ENCODE results near the gene ZC3H12C. TPM values are rescaled to one million over a fixed set of nuclear protein-coding genes. Genes with fewer than 3 reads are reported as not detected.
"Not testable (repeated sequence)": the region's sequence is repeated elsewhere in the genome, so short reads cannot be mapped to it uniquely, and the experiment has no call there.

Gene ZC3H12C
- total RNA-seq, 1 experiment from 2014 or later: 6.7 TPM

DNA sequence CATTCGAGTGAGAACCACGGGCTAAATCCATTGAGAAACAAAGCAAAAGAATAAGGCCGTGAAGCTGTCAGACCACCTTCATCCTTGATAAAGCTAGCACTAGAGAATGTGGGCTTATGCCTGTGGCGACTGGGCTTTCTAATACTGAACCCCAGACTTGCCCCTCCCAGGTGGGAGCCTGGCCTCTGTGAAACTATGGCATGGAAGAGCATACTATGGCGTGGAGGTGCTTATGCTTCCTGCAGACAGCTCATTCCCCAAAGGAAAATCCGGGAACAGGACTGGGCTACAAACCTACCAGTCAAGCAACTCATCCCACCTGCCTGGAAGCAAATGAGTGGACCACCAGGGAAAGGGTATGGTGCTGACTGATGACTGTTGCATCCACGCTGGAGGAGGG lies 92.4 kb downstream of the ZC3H12C start:
- Histone ChIP-seq H3K4me3 (no peak overlapping the region), H3K36me3 (no peaks in the 10 kb centered on the region), H3K4me1 (no peaks in the 10 kb centered on the region), H3K9me3 (replicated peaks) (no peaks in the 10 kb centered on the region), H3K27me3 (no peaks in the 10 kb centered on the region), H3K27ac (no peak overlapping the region)
- no peak for DNase-seq

DNA sequence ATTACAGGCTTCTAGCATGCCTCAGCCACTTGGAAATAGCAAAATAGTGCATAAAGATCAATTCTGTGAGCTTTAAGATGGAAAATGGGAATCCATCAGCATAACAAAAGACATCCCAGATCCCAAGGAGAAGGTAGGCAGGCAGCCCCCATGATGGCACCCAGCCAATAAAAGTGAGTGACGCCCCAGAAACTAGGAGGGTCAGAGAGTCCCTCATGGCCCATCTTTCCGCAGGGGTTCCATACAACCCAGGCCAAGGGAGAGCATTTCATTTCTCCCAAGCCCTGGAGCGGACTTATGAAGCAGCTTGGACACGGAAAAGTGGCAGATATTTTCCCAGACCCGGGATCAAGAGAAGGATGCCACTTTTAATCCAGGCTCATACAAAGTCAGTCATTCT lies 93.3 kb downstream of the ZC3H12C start:
- H3K27me3 ChIP-seq: no peaks in the 10 kb centered on the region

DNA sequence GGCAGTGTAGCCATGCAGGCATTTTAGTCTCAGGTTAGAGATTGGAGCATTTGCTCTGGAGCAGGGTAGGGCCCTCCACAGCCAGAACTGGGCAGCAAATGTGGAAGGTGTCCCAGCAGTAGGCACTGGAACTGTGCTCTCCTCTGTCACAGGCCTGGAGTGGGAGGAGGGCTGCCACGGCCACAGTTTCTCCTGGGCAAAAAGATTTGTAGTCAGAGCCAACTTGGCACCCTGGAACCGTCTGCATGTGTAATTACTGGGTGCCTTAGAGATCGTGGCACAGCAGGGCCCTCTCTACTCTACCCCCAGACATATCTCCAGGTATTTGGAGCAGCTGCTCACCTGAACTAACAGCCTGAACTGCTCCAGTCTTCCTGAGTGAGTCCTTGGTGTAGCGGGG lies 93.7 kb downstream of the ZC3H12C start:
- Histone ChIP-seq H3K36me3 (no peaks in the 10 kb centered on the region), H3K4me1 (no peaks in the 10 kb centered on the region), H3K27ac (no peak overlapping the region), H3K4me3 (no peak overlapping the region), H3K27me3 (no peaks in the 10 kb centered on the region), H3K9me3 (replicated peaks) (no peaks in the 10 kb centered on the region)
- DNase-seq: no peak

More for the DNA sequence above, 93.3 kb downstream of the ZC3H12C start:
- Histone ChIP-seq H3K9me3 (replicated peaks) (no peaks in the 10 kb centered on the region), H3K36me3 (no peaks in the 10 kb centered on the region), H3K4me3 (no peak overlapping the region), H3K27ac (no peak overlapping the region), H3K4me1 (no peaks in the 10 kb centered on the region)
- DNase-seq: no peak

DNA sequence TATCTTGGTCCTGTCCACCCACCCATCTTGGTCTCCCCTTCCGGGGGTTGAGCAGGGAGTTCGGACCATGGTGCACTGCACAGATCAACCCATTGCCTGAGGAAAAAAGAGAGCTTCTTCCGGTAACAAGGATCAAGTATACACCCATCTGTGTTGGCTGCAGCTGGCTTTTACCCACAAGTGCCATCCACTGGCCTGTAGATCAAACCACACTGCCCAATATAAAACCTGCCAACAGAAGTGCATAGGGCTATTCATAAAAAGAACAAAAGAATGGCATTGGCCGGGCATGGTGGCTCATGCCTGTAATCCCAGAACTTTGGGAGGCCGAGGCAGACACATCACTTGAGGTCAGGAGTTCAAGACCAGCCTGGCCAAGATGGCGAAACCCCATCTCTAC lies 94.5 kb downstream of the ZC3H12C start:
- H3K9me3 ChIP-seq (replicated peaks): no peaks in the 10 kb centered on the region
- no peak for DNase-seq
- H3K27me3 ChIP-seq: no peaks in the 10 kb centered on the region
- no peaks in the 10 kb centered on the region for H3K36me3 ChIP-seq
- H3K4me3 ChIP-seq: no peak overlapping the region
- H3K27ac ChIP-seq: no peak overlapping the region
- H3K4me1 ChIP-seq: no peaks in the 10 kb centered on the region

DNA sequence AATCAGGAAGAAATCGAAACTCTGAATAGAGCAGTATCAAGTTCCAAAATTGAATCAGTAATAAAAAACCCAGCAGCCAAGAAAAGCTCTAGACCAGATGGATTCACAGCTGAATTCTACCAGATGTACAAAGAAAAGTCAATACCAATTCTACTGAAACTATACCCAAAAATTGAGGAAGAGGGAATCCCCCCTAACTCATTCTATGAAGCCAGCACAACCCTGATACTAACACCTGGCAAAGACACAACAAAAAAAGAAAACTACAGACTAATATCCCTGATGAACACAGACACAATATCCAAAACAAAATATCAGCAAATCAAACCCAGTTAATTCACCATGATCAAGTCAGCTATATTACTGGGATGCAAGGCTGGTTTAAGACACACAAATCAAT lies 97.7 kb downstream of the ZC3H12C start:
- no peaks in the 10 kb centered on the region for H3K9me3 ChIP-seq (replicated peaks)
- H3K4me3 ChIP-seq: no peak overlapping the region
- peaks cover 18% of the 10 kb centered on the region for H3K4me1 ChIP-seq
- DNase-seq: no peak
- no peaks in the 10 kb centered on the region for H3K36me3 ChIP-seq
- H3K27me3 ChIP-seq: no peaks in the 10 kb centered on the region
- no peak overlapping the region for H3K27ac ChIP-seq

DNA sequence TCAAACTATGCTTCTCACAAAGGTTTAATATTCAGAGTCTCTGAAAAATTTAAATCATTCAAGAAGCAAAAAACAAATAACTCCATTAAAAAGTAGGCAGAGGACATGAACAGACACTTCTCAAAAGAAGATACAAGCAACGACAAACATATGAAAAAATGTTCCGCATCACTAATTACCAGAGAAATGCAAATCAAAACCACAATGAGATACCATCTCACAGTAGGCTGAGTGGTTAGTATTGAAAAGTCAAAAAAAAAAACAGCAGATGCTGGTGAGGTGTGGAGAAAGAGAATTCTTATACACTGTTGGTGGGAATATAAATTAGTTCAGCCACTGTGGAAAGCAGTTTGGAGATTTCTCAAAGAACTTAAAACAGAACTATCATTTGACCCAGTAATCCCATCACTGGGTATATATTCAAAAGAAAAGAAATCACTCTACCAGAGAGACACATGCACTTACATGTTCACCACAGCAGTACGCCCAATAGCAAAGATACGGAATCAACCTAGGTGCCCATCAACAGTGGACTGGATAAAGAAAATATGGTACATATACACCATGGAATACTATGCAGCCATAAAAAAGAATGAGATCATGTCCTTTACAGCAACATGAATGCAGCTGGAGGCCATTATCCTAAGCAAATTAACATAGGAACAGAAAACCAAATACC lies 99.6 kb downstream of the ZC3H12C start:
- not testable (repeated sequence) for H3K4me3 ChIP-seq; H3K27ac ChIP-seq; H3K9me3 ChIP-seq (replicated peaks); H3K27me3 ChIP-seq; DNase-seq; H3K36me3 ChIP-seq
- peaks cover 27% of the 10 kb centered on the region for H3K4me1 ChIP-seq

DNA sequence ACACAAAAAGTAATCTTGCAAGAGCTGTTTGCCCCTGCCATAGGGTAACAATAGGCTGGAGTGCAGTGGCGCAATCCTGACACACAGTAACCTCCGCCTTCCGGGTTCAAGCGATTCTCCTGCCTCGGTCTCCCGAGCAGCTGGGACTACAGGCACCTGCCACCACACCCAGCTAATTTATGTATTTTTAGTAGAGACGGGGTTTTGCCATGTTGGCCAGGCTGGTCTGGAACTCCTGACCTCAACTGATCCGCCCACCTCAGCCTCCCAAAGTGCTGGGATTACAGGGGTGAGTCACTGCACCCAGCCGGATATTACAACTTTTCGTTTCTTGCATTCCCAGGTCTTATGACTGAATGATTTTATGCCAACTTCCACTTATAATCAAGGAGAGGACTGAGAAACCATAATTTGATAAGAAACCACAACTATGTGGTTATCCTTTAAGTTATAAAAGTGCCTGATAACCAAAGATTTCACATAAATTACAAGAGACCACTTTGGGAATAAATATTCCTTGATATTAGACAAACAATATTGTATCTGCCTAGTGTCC lies 101.1 kb downstream of the ZC3H12C start:
- H3K9me3 ChIP-seq (replicated peaks); H3K27me3 ChIP-seq; H3K36me3 ChIP-seq; H3K4me3 ChIP-seq; DNase-seq: not testable (repeated sequence)
- Histone ChIP-seq H3K27ac (peak overlapping the region; percentile 75), H3K4me1 (peaks cover 27% of the 10 kb centered on the region)

DNA sequence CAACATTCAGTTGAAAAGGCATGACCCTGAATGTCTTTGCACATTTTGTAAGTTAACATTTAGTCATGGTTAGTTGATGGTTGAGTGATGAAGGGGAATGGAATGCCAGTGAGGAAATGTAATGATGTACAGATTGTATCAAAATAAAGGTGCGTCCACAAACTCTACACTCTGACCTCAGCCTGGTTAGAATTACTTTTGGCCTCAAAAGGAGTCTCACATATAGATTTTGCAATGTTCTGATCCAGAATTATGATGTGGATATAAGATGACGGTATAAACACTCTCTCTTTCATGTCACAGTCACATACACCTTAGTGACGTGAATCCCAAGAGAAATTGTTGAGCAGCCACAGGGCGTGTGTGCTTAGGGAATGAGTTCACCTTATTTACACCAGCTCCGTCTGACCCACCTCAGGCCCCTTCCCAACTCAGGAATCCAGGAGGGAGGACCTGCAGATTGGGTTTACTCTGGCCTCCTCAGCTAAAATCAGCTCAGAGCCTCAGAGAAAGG lies 103.1 kb downstream of the ZC3H12C start:
- Histone ChIP-seq H3K4me3 (no peak overlapping the region), H3K4me1 (peaks cover 27% of the 10 kb centered on the region), H3K36me3 (no peaks in the 10 kb centered on the region), H3K27me3 (no peaks in the 10 kb centered on the region), H3K9me3 (replicated peaks) (no peaks in the 10 kb centered on the region), H3K27ac (peak overlapping the region; percentile 75)
- peak in 1 of 2 experiments; percentile 30 for DNase-seq

DNA sequence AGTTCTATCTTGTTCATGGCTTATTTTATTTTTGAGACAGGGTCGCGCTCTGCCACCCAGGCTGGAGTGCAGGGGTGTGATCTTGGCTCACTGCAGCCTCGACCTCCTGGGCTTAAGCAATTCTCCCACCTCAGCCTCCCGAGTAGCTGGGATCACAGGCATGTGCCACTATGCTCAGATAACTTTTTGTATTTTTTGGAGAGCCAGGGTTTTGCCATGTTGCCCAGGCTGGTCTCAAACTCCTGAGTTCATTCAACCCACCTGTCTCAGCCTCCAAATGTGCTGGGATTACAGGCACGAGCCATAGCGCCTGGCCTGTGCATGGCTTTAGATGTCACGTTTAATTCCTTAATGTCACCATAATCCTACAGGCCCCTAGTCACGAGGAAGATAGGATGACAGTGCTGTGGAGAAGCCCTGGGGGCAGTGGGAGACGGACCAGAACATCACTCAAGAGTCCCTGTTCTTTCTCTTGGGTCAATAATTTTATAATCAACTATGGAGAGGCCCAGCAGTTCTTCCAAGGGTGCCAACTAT lies 103.8 kb downstream of the ZC3H12C start:
- no peak for DNase-seq
- Histone ChIP-seq H3K9me3 (replicated peaks) (no peaks in the 10 kb centered on the region), H3K4me1 (peaks cover 27% of the 10 kb centered on the region), H3K36me3 (no peaks in the 10 kb centered on the region), H3K4me3 (no peak overlapping the region), H3K27me3 (no peaks in the 10 kb centered on the region), H3K27ac (peak overlapping the region; percentile 75)

DNA sequence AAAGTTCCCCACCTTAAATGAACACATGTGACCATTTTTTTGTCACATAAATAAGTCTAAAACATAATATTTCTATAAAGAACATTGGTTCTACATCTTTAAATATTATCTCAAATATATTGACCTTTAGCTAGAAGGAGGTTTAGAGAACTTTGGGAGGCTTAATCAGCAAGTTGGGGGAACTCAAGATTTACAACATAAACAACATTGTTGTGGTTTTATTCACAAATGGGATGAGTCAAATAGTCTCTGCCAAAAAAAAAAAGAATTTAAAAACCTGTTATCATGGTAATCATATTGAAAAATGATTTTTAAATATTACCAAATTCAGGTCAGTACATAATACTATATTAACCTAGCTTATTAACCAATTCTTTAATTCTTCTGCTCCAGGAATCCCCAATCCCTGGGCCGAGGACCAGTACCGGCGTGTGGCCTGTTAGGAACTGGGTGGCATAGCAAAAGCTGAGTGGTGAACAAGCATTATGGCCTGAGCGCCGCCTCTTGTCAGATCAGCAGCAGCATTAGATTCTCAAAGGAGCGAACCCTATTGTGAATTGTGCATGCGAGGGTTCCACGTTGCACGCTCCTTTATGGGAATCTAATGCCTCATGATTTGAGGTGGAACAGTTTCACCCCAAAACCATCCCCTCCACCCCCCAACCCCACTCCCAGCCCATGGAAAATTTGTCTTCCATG lies 105.0 kb downstream of the ZC3H12C start:
- no peaks in the 10 kb centered on the region for H3K27me3 ChIP-seq
- H3K4me3 ChIP-seq: no peak overlapping the region
- no peak for DNase-seq
- H3K36me3 ChIP-seq: no peaks in the 10 kb centered on the region
- H3K27ac ChIP-seq: no peak overlapping the region
- no peaks in the 10 kb centered on the region for H3K9me3 ChIP-seq (replicated peaks)
- H3K4me1 ChIP-seq: peaks cover 27% of the 10 kb centered on the region

DNA sequence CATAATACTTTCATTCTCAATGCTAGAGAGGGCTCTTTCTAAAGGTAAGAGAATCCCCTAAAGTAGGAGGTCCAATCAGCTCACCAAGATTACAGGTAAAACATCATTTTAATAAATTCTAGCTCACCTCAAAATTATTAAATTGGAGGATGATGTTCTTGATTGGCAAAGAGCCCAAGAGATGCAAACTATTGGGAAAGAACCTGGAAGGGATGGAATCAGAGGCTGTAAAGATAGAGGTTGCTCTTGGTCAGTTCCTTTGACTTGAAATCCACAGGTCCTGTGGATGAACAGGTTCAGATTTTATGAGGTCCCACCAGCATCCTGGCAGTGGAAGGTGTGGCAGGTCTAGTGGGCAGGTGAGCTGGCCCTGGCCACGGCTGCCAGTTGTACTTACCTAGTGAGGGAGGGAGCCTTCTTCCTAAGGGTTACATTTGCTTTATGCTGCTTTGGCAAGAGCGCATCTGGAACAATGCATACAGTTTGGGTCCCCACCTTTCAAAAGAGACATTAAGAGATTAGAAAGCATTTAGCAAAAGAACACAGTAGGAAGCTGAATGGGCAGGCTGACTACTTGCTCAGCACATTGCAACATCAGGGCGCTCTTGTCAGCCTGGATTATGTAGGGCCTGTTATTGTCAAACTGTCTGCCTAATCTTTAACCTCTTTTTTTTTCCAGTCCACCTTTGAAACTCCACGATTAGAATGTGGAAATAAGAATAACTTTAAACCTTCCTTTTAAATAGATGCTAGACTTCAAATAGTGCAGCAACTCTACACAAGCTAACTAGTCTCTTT lies 106.2 kb downstream of the ZC3H12C start:
- no peak for DNase-seq
- Histone ChIP-seq H3K4me3 (no peak overlapping the region), H3K4me1 (peaks cover 24% of the 10 kb centered on the region), H3K27ac (no peak overlapping the region), H3K27me3 (no peaks in the 10 kb centered on the region), H3K36me3 (no peaks in the 10 kb centered on the region), H3K9me3 (replicated peaks) (no peaks in the 10 kb centered on the region)

DNA sequence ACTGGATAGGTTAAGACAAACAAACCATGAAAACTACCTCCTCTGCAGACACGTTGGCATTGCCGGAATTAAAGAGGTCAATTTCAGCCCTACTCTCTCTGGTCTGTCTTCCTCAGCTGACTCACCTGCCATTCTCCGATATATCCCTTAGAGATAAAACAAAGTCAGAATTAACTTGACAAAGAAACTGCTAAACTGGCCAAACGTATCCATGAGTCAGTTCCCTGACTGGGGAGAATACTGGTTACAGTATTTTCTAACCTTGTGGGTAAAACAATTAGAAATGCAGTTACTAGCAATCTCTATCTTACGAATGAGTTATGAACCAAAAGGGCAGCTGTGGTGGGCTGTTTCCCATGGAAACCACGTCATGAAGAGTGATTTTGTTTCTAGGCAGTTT lies 107.0 kb downstream of the ZC3H12C start:
- DNase-seq: no peak

DNA sequence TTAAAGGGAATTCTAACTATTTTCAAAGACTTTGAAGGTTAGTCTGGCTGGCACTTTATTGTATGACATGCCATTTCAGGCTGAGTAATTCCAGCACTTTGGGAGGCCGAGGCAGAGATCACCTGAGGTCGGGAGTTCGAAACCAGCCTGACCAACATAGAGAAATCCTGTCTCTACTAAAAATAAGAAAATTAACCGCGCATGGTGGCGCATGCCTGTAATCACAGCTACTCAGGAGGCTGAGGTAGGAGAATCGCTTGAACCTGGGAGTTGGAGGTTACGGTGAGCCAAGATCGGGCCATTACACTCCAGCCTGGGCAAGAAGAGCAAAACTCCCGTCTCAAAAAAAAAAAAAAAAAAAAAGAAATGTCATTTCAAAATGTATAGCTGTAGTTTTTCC lies 107.6 kb downstream of the ZC3H12C start:
- H3K4me3 ChIP-seq: no peak overlapping the region
- H3K27me3 ChIP-seq: no peaks in the 10 kb centered on the region
- no peaks in the 10 kb centered on the region for H3K36me3 ChIP-seq
- H3K9me3 ChIP-seq (replicated peaks): no peaks in the 10 kb centered on the region
- no peak for DNase-seq
- no peak overlapping the region for H3K27ac ChIP-seq
- peaks cover 10% of the 10 kb centered on the region for H3K4me1 ChIP-seq

More for the DNA sequence above, 107.0 kb downstream of the ZC3H12C start:
- H3K27ac ChIP-seq: no peak overlapping the region
- no peak overlapping the region for H3K4me3 ChIP-seq
- H3K27me3 ChIP-seq: no peaks in the 10 kb centered on the region
- no peaks in the 10 kb centered on the region for H3K36me3 ChIP-seq
- H3K4me1 ChIP-seq: peaks cover 16% of the 10 kb centered on the region
- H3K9me3 ChIP-seq (replicated peaks): no peaks in the 10 kb centered on the region

DNA sequence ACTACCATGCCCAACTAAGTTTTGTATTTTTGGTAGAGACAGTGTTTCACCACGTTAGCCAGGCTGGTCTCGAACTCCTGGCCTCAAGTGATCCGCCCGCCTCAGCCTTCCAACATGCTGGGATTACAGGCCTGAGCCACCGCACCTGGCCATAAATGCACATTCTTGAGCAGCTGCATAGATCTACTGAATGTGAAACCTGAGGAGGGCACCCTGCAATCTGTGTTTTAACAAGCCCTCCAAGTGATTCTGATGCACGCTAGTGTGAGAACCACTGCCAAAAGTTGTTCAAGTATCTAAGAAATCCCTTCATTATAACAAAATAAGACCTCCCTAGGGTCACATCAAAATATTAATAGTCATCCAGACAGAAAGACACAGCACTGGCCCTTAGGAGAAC lies 113.9 kb downstream of the ZC3H12C start:
- Histone ChIP-seq H3K27ac (no peak overlapping the region), H3K36me3 (no peaks in the 10 kb centered on the region), H3K4me3 (no peak overlapping the region), H3K27me3 (no peaks in the 10 kb centered on the region), H3K4me1 (no peaks in the 10 kb centered on the region), H3K9me3 (replicated peaks) (no peaks in the 10 kb centered on the region)
- peak; percentile 24 to 39 for DNase-seq

Data from SJCRH30 (cell line).